ENCODE results near the gene COIL.

Gene COIL

DNA sequence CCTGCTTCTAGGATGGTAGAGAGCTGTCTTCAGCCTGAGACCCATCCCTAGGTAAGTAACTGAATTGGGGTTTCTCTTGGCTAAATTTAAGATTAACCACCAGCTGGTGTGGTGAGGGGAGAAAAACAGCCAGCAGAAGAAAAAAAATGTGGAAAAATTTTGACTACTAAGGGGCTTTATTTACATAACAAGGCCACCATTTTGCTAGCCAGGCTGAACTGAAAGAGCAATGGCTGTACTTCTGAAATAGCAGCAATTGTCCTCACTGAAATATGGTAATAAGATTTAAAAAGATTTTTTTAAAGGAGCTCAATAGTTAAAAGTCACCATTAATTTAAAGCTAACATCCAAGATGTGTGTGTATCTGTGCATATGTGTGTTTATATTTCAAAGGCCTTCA is 34.6 kb downstream of the COIL start:
- no peak overlapping the region for H2BK5ac ChIP-seq (ENCODE audit: low read length)
- H4K8ac ChIP-seq (ENCODE audit: low read depth, low read length), result no peak overlapping the region
- no peak overlapping the region for H3K23ac ChIP-seq (ENCODE audit: low read length)
- no peak for DNase-seq
- no peak overlapping the region for H3K56ac ChIP-seq (ENCODE audit: low read length)
- H3K18ac ChIP-seq (ENCODE audit: low read length), result no peak overlapping the region
- H2BK120ac ChIP-seq (ENCODE audit: low read depth, low read length), result no peak overlapping the region
- no peak overlapping the region for H3K4me2 ChIP-seq (ENCODE audit: low read length)
- no peak overlapping the region for H3K27ac ChIP-seq (ENCODE audit: low read depth, low read length)
- H3K4me3 ChIP-seq (ENCODE audit: low read length), result no peak overlapping the region
- no peak overlapping the region for H3K9ac ChIP-seq (ENCODE audit: low read length)
- no peak overlapping the region for H2AK5ac ChIP-seq (ENCODE audit: low read length)
- no peaks in the 10 kb centered on the region for H3K79me2 ChIP-seq (ENCODE audit: control insufficient read depth, insufficient read depth, low read length)
- H3K36me3 ChIP-seq (ENCODE audit: control insufficient read depth, insufficient read depth, low read length), result no peaks in the 10 kb centered on the region
- no peak overlapping the region for H2BK15ac ChIP-seq (replicated peaks; ENCODE audit: low read depth)
- no peak overlapping the region for H4K5ac ChIP-seq (ENCODE audit: low read length)
- H3K4me1 ChIP-seq (ENCODE audit: control insufficient read depth, low read depth, low read length), result no peaks in the 10 kb centered on the region
- no peaks in the 10 kb centered on the region for H3K27me3 ChIP-seq (ENCODE audit: insufficient read depth, low read length, poor library complexity)
- no peaks in the 10 kb centered on the region for H3K79me1 ChIP-seq (ENCODE audit: low read length)
- H3K4ac ChIP-seq (ENCODE audit: low read depth, low read length), result no peak overlapping the region

DNA sequence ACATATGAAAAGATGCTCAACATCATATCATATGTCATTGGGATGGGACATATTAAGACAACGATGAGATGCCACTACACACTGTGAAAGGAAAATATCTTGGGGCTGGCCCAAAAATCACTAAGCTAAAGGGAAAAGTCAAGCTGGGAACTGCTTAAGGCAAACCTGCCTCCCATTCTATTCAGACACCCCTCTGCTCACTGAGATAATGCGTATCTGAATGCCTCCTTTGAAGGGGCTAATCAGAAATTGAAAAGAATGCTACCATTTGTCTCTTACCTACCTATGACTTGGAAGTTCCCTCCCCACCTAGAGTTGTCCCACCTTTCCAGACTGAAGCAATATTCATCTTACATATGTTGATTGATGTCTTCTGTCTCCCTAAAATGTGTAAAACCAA is 35.8 kb downstream of the COIL start:
- WGBS (ENCODE audit: extremely low coverage, insufficient coverage, low lambda C conversion rate), result no CpG with 5 or more reads among the region's 2 CpGs
- no peaks in the 10 kb centered on the region for H3K4me1 ChIP-seq (ENCODE audit: control insufficient read depth, low read depth, low read length)
- H2AK5ac ChIP-seq (ENCODE audit: low read length), result no peak overlapping the region
- H3K79me2 ChIP-seq (ENCODE audit: control insufficient read depth, insufficient read depth, low read length), result no peaks in the 10 kb centered on the region
- no peak overlapping the region for H3K18ac ChIP-seq (ENCODE audit: low read length)
- H3K56ac ChIP-seq (ENCODE audit: low read length), result no peak overlapping the region
- H3K4me3 ChIP-seq (ENCODE audit: low read length), result no peak overlapping the region
- H2BK120ac ChIP-seq (ENCODE audit: low read depth, low read length), result no peak overlapping the region
- H3K9ac ChIP-seq (ENCODE audit: low read length), result no peak overlapping the region
- H4K8ac ChIP-seq (ENCODE audit: low read depth, low read length), result no peak overlapping the region
- no peak overlapping the region for H2BK5ac ChIP-seq (ENCODE audit: low read length)
- no peak overlapping the region for H3K4me2 ChIP-seq (ENCODE audit: low read length)
- no peak overlapping the region for H3K4ac ChIP-seq (ENCODE audit: low read depth, low read length)
- no peaks in the 10 kb centered on the region for H3K79me1 ChIP-seq (ENCODE audit: low read length)
- H3K23ac ChIP-seq (ENCODE audit: low read length), result no peak overlapping the region
- no peaks in the 10 kb centered on the region for H3K27me3 ChIP-seq (ENCODE audit: insufficient read depth, low read length, poor library complexity)
- no peaks in the 10 kb centered on the region for H3K36me3 ChIP-seq (ENCODE audit: control insufficient read depth, insufficient read depth, low read length)
- no peak overlapping the region for H4K5ac ChIP-seq (ENCODE audit: low read length)
- no peak overlapping the region for H2BK15ac ChIP-seq (replicated peaks; ENCODE audit: low read depth)
- no peak overlapping the region for H3K27ac ChIP-seq (ENCODE audit: low read depth, low read length)
- peak; percentile 35 for DNase-seq

DNA sequence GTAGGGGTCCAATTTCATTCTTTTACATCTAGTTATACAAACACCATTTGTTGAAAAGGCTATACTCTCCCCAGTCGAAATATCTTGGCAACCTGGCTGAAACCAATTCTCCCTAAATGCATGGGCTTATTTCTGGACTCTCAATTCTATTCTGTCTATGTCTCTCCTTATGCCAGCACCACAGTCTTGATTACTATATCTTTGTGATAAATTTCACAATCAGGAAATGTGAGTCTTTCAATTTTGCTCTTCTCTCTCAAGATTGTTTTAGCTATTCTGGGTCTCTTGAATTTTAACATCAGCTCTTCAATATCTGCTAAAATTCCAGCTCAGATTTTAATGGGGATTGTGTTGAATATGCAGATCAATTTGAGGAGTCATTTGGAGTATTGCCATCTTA is 41.1 kb downstream of the COIL start:
- Histone ChIP-seq H3K79me1 (ENCODE audit: low read length) (no peaks in the 10 kb centered on the region), H2BK120ac (ENCODE audit: low read depth, low read length) (no peak overlapping the region), H2AK5ac (ENCODE audit: low read length) (no peak overlapping the region), H4K8ac (ENCODE audit: low read depth, low read length) (no peak overlapping the region), H3K36me3 (ENCODE audit: control insufficient read depth, insufficient read depth, low read length) (no peaks in the 10 kb centered on the region), H3K23ac (ENCODE audit: low read length) (no peak overlapping the region), H3K56ac (ENCODE audit: low read length) (no peak overlapping the region), H4K5ac (ENCODE audit: low read length) (no peak overlapping the region), H2BK15ac (replicated peaks; ENCODE audit: low read depth) (no peak overlapping the region), H3K4me1 (ENCODE audit: control insufficient read depth, low read depth, low read length) (no peaks in the 10 kb centered on the region), H3K27ac (ENCODE audit: low read depth, low read length) (no peak overlapping the region), H3K27me3 (ENCODE audit: insufficient read depth, low read length, poor library complexity) (peaks cover 4% of the 10 kb centered on the region), H3K4ac (ENCODE audit: low read depth, low read length) (no peak overlapping the region), H3K18ac (ENCODE audit: low read length) (no peak overlapping the region), H3K4me3 (ENCODE audit: low read length) (no peak overlapping the region), H3K79me2 (ENCODE audit: control insufficient read depth, insufficient read depth, low read length) (no peaks in the 10 kb centered on the region), H3K4me2 (ENCODE audit: low read length) (no peak overlapping the region), H2BK5ac (ENCODE audit: low read length) (no peak overlapping the region), H3K9ac (ENCODE audit: low read length) (no peak overlapping the region)
- no CpG with 5 or more reads among the region's 1 CpG for WGBS (ENCODE audit: extremely low coverage, insufficient coverage, low lambda C conversion rate)
- DNase-seq, result no peak

DNA sequence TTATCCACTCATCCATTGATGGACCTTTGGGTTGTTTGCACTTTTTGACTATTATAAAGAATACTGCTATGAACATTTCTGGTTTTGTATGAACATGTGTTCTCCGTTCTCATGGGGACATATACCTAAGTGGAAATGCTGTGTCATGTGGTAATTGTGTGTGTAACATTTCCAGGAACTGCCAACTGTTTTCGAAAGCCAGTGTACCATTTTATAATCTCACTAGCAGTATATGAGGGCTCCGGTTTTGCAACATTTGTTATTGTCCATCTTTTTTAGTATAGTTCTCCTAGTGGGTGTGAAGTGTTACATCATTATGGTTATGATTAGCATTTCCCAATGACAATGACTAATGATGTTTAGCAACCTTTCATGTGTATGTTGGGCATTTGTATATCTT is 41.9 kb downstream of the COIL start:
- H2BK5ac ChIP-seq (ENCODE audit: low read length), result no peak overlapping the region
- no peak overlapping the region for H3K9ac ChIP-seq (ENCODE audit: low read length)
- no peaks in the 10 kb centered on the region for H3K4me1 ChIP-seq (ENCODE audit: control insufficient read depth, low read depth, low read length)
- H3K18ac ChIP-seq (ENCODE audit: low read length), result no peak overlapping the region
- H4K5ac ChIP-seq (ENCODE audit: low read length), result no peak overlapping the region
- H2BK15ac ChIP-seq (replicated peaks; ENCODE audit: low read depth), result no peak overlapping the region
- H3K4me3 ChIP-seq (ENCODE audit: low read length), result no peak overlapping the region
- H3K79me1 ChIP-seq (ENCODE audit: low read length), result no peaks in the 10 kb centered on the region
- H3K56ac ChIP-seq (ENCODE audit: low read length), result no peak overlapping the region
- DNase-seq, result no peak
- H2BK120ac ChIP-seq (ENCODE audit: low read depth, low read length), result no peak overlapping the region
- WGBS (ENCODE audit: extremely low coverage, insufficient coverage, low lambda C conversion rate), result no CpG with 5 or more reads among the region's 3 CpGs
- H3K4ac ChIP-seq (ENCODE audit: low read depth, low read length), result no peak overlapping the region
- no peak overlapping the region for H2AK5ac ChIP-seq (ENCODE audit: low read length)
- no peaks in the 10 kb centered on the region for H3K79me2 ChIP-seq (ENCODE audit: control insufficient read depth, insufficient read depth, low read length)
- no peak overlapping the region for H3K23ac ChIP-seq (ENCODE audit: low read length)
- H3K27ac ChIP-seq (ENCODE audit: low read depth, low read length), result no peak overlapping the region
- H3K36me3 ChIP-seq (ENCODE audit: control insufficient read depth, insufficient read depth, low read length), result no peaks in the 10 kb centered on the region
- H4K8ac ChIP-seq (ENCODE audit: low read depth, low read length), result no peak overlapping the region
- peaks cover 4% of the 10 kb centered on the region for H3K27me3 ChIP-seq (ENCODE audit: insufficient read depth, low read length, poor library complexity)
- H3K4me2 ChIP-seq (ENCODE audit: low read length), result no peak overlapping the region

DNA sequence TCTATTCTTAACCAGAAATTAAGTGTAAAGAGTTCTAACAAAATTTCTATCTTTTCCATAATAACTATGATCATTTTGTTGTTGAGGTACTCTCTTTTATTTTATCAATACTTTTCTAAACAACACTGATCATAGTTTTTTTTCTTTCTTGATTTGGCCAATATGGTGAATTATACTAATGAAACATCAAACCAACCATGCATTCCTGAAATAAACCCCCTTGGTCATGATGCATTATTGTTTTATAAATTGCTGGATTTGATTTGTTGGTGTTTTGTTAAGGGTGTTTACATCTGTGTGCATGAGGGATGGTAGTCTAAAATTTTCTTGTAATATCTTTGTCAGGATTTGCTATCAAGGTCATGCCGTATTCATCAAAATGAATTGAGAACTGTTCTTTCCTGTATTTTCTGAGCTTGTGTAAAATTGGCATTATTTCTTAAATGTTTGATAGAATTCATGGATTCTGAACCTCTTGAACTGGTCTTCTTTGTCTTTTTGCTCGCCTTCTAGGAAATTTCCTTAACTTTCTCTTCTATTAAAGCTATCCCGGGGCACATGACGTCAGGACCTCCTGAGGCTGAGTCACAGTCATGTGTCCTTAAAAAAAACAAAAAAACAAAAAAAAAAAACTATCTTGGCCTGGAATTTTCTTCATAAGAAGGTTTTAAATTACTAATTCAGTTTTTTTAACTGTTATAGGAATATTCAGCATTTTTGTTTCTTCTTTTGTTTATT is 43.1 kb downstream of the COIL start:
- H3K18ac ChIP-seq (ENCODE audit: low read length), result no peak overlapping the region
- H3K4me2 ChIP-seq (ENCODE audit: low read length), result no peak overlapping the region
- no peaks in the 10 kb centered on the region for H3K79me2 ChIP-seq (ENCODE audit: control insufficient read depth, insufficient read depth, low read length)
- no peaks in the 10 kb centered on the region for H3K36me3 ChIP-seq (ENCODE audit: control insufficient read depth, insufficient read depth, low read length)
- no peak overlapping the region for H4K5ac ChIP-seq (ENCODE audit: low read length)
- H3K27ac ChIP-seq (ENCODE audit: low read depth, low read length), result no peak overlapping the region
- no peak for DNase-seq
- no peak overlapping the region for H2BK5ac ChIP-seq (ENCODE audit: low read length)
- no peaks in the 10 kb centered on the region for H3K4me1 ChIP-seq (ENCODE audit: control insufficient read depth, low read depth, low read length)
- H3K4ac ChIP-seq (ENCODE audit: low read depth, low read length), result no peak overlapping the region
- peaks cover 4% of the 10 kb centered on the region for H3K27me3 ChIP-seq (ENCODE audit: insufficient read depth, low read length, poor library complexity)
- no peak overlapping the region for H3K4me3 ChIP-seq (ENCODE audit: low read length)
- H3K23ac ChIP-seq (ENCODE audit: low read length), result no peak overlapping the region
- H2AK5ac ChIP-seq (ENCODE audit: low read length), result no peak overlapping the region
- no peak overlapping the region for H4K8ac ChIP-seq (ENCODE audit: low read depth, low read length)
- H3K9ac ChIP-seq (ENCODE audit: low read length), result no peak overlapping the region
- H2BK15ac ChIP-seq (replicated peaks; ENCODE audit: low read depth), result no peak overlapping the region
- WGBS (ENCODE audit: extremely low coverage, insufficient coverage, low lambda C conversion rate), result no CpG with 5 or more reads among the region's 4 CpGs
- no peaks in the 10 kb centered on the region for H3K79me1 ChIP-seq (ENCODE audit: low read length)
- no peak overlapping the region for H3K56ac ChIP-seq (ENCODE audit: low read length)
- H2BK120ac ChIP-seq (ENCODE audit: low read depth, low read length), result no peak overlapping the region

Data from mesendoderm (in vitro differentiated cells).